AG04449 (cell line): Measurements from ENCODE around the gene CALHM3.
"Not testable (repeated sequence)": the region's sequence is repeated elsewhere in the genome, so short reads cannot be mapped to it uniquely, and the experiment has no call there.

Source experiments
- CTCF ChIA-PET: fragments of 350-600 bp; formaldehyde crosslinking; extraction: SDS; loops from one replicate; lab custom pipeline; 2021; ENCODE audit warnings: antibody characterized with exemption; lab: Yijun Ruan, JAX
- POLR2A ChIA-PET: fragments of 400-600, 350-600 bp; formaldehyde crosslinking; extraction: SDS; loops from one replicate; lab custom pipeline; 2020; ENCODE audit warnings: antibody characterized with exemption, inconsistent platforms; lab: Yijun Ruan, JAX
- DNase-seq: peaks from one replicate; pipeline ENCODE4 v3.0.0-alpha.2; 2010; ENCODE audit warnings: low read depth, low spot score
- H3K4me3 ChIP-seq: 2 replicates; pipeline ENCODE4 v1.5.1; 2011; ENCODE audit warnings: low read depth, mild to moderate bottlenecking, control low read depth, low read length
- CTCF ChIP-seq: IDR thresholded peaks from one replicate; pipeline ENCODE4 v1.5.1; 2011; ENCODE audit warnings: mild to moderate bottlenecking, moderate library complexity, low read length, control low read depth, inconsistent platforms; ENCODE audit not compliant: insufficient read depth; ENCODE audit errors: missing control alignments

CALHM3 gene

GRCh38 chr10:103479135-103479534 lies at the start of gene CALHM3:
CALHM3 (minus strand) TSS chr10:103479240; CDS start chr10:103479032, 208 bp downstream.
- no peak for DNase-seq
- no peak for TF ChIP-seq CTCF

GRCh38 chr10:103528549-103528948 lies 49.5 kb upstream of the CALHM3 start:
- ChIA-PET CTCF (interaction anchor here (1.3 kb wide), 1 partner anchor 43 kb away, joined by 3 read pairs; no protein-coding TSS in a partner anchor), POLR2A (no interaction called here)
- no peak for TF ChIP-seq CTCF
- DNase-seq = no peak
- H3K4me3 ChIP-seq = no peak overlapping the region

More at GRCh38 chr10:103479135-103479534, at the start of gene CALHM3:
- POLR2A ChIA-PET = no interaction called here
- H3K4me3 ChIP-seq = no peak within 1 kb of the TSS
- CTCF ChIA-PET = interaction anchor here (0.8 to 1.1 kb wide), 2 partner anchors 9 to 13 kb away, joined by 3 read pairs; no protein-coding TSS in a partner anchor

GRCh38 chr10:103527476-103527875 lies 48.4 kb upstream of the CALHM3 start:
- DNase-seq = peak; percentile 7

DNA sequence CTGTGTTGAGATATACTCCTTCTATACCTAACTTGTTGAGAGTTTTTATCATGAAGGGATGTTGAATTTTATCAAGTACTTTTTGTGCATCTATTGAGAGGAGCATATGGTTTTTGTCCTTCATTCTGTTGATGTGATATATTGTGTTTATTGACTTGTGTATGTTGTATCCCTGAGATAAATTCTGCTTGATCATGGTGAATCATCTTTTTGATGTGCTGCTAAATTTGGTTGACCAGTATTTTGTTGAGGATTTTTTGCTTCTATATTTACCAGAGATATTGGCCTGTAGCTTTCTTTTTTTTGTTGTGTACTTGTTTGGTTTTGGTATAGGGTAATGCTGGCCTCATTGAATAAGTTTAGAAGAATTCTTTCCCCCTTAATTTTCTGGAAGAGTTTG lies 46.9 kb upstream of the CALHM3 start:
- POLR2A ChIA-PET = no interaction called here
- no peak for TF ChIP-seq CTCF
- H3K4me3 ChIP-seq = no peak overlapping the region
- DNase-seq = no peak
- CTCF ChIA-PET = no interaction called here

More at GRCh38 chr10:103527476-103527875, 48.4 kb upstream of the CALHM3 start:
- CTCF ChIA-PET, POLR2A ChIA-PET, H3K4me3 ChIP-seq: not testable (repeated sequence)

GRCh38 chr10:103523683-103524082 lies 44.6 kb upstream of the CALHM3 start:
- no peak for DNase-seq
- CTCF ChIA-PET = interaction anchor here (1.2 kb wide), 1 partner anchor 19 kb away, joined by 4 read pairs; no protein-coding TSS in a partner anchor
- POLR2A ChIA-PET = no interaction called here
- H3K4me3 ChIP-seq = no peak overlapping the region
- no peak for TF ChIP-seq CTCF

- H3K4me3 ChIP-seq, POLR2A ChIA-PET, DNase-seq: not testable (repeated sequence)
- CTCF ChIA-PET = interaction anchor here (1.2 kb wide), 1 partner anchor 24 kb away, joined by 3 read pairs; no protein-coding TSS in a partner anchor
Measured at GRCh38 chr10:103522006-103522405, 43.0 kb upstream of the CALHM3 start.

DNA sequence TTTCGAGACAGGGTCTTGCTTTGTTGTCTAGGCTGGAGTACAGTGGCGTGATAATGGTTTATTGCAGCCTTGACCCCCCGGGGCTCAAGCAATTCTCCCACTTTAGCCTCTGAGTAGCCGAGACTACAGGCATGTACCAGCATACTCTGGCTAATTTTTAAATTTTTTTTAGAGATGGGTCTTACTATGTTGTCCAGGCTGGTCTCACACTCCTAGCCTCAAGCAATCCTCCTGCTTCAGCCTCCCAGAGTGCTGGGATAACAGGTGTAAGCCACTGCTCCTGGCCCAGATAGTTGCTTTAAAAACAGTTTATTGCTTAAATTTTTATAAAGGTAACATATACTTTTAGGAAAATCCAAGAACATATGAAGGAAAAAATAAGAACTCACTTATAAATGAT lies 40.8 kb upstream of the CALHM3 start:
- no peak for DNase-seq
- no peak overlapping the region for H3K4me3 ChIP-seq
- no peak for TF ChIP-seq CTCF
- CTCF ChIA-PET = no interaction called here
- POLR2A ChIA-PET = no interaction called here
